ENCODE measurements around the gene NEDD4L.
"Not testable (repeated sequence)": the region's sequence is repeated elsewhere in the genome, so short reads cannot be mapped to it uniquely, and the experiment has no call there.

Gene NEDD4L

DNA sequence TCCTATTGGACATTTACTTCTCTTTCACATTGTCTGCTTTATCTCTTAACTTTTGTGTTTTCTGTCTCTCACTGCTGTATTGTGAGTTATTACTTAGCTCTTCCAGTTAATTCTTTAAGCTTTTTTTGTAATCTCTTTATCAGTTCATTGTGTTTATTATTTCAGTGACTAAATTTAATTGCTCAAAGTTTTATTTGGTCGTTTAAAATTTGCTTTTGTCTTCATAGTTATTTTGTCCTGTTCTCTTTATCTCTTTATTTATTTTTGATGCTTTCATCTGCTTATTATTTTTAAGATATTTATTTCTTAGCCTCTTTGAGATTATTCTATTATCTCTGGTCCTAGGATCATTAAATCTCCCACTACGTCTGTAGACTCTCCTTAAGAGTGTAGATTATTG is 316.3 kb downstream of the NEDD4L start:
- DNase-seq, result no peak

DNA sequence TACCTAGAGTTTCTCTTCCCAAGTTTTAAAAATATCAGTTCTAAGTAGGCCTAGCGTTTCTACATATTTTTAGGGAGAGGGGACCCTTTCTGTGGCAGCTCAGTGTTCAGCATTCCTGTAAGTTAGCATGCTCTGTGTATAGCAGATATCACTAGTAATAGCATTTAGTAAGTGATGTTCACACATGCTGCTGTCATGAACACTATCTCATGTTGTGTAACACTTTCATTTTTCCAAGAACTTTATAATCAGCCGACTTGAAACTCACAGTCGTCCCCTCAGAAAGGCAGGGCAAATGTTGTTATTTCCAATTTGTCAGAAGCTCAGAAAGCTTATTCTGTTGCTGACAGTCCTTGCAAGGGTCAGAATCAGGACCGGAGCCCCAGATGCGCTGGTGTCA is 317.2 kb downstream of the NEDD4L start:
- no peak for DNase-seq

DNA sequence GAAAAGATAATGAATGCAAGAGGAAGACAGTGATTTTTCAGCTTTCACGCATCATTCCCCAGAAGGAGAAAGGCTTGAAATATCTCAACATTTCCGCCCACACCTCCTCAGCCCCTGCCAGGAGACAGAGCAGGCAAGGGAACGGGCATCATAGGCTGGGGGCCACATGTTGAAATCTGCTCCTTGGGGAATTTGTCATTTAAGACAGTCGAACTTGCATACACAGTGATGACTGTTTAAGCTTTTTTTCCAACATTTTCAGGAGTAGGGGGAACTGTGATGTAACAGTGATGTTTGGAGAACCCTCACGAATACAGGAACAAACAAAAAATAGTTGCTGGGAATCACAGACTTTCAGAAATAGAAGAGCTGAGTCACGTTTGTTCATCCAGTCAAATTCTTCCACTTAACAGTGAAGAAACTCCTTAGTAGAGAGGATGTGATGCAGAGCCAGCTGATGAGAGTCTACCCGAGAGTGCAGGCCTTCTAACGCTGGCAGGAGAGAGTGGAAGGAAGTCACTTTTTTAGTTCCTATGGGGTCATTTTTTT is 318.1 kb downstream of the NEDD4L start:
- DNase-seq, result peak; percentile 92

DNA sequence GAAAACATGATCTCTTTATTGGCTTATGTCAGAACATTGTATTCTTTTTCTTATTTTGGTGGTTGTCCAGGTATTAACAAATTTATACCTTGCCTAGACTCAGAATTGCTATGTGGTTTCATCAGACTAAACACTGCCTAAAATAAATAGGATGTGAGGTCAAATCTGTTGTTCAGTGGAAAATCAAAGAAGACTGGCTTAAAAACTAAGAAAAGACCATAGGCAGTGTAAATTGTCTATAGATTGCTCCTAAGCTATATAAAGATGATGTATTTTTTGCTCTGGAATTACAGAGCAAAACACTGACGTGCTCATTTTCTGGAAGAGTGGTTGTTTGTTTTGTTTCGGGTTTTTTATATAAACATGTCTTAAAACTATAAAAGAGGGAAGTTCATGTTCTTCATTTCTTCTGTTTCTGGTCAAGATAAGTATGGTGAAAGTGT is 318.8 kb downstream of the NEDD4L start:
- DNase-seq, result no peak

GRCh38 chr18:58363767-58364540 is 319.9 kb downstream of the NEDD4L start:
- DNase-seq, result peak; percentile 54

DNA sequence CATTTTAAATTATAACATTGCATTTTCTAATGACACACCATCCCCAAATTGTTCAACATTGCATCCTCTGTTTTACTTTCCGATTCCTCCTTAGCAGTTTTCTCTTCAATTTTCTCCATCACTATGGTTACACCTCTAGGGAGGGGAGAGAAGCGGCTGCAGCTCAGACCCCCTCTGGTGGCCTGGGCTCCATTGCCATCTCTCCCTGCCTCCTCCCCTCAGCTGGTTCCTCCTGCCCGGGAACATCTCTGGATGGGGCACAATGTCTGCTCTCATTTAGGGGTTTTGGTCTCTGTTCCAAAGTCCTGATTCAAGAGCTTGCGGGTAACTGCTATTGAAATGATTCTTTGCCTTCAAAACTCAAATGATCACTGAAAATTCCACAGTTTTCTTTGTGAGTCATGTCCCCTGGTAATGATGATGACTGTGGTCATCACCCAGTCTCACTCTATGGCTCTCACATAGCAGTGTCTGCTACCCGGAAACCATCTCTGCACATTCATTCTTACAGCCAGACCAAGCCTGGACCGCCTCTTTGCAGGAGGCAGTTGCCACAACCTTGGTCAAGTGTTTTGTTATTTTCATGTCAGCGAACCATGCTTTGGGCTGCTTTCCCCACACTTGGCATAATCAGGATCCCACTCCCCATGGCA is 321.0 kb downstream of the NEDD4L start:
- peak; percentile 67 for DNase-seq

DNA sequence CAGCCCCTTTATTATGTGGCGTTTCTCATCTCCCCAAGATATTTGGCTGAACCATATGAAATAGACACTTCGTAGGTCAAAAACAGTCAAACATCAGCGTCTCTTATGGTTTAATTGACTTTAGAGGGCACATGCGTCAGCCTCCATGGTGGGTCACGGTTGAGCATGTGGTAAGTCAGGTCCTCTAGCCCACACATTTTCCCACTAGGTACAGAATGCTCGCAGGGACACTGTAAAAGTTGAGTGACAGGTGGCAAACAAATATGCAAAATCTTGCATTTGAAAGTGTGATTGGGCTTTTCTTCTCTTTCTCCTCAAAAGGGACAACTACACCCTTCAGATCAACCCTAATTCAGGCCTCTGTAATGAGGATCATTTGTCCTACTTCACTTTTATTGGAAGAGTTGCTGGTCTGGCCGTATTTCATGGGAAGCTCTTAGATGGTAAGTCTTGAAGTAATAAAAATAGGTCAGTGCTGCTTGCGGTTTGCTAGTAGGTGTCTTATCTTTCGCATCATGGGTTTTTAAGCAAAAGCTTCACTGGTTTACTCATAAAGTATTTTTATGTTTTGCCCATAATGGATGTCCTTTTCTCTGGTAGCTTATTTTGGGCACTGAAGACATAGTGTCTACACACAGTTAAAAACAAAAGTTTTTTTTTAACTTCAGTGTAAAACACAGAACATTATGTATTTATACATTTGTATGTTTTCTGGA is 323.6 kb downstream of the NEDD4L start:
- no peak for DNase-seq

DNA sequence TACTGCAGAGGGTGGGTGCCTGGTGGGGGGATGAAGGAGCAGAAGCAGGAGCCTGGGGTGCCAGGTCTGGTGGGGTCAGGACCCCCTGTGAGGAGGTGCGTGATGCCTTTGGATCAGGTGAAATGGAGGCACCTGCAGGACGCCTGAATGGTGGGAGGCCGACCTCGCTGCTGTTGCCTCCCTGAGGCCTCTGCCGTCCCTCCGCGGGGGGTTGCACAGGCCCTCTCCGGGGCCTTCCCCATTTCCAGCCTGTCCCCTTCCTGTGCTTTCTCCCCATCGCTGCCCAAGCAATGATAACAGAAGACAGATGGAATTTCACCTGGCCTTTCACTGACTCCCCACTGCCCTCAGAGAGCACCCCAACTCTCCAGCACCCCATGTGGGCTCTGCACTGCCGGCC is 325.6 kb downstream of the NEDD4L start:
- DNase-seq, result no peak

GRCh38 chr18:58370038-58370580 is 326.1 kb downstream of the NEDD4L start:
- no peak for DNase-seq

DNA sequence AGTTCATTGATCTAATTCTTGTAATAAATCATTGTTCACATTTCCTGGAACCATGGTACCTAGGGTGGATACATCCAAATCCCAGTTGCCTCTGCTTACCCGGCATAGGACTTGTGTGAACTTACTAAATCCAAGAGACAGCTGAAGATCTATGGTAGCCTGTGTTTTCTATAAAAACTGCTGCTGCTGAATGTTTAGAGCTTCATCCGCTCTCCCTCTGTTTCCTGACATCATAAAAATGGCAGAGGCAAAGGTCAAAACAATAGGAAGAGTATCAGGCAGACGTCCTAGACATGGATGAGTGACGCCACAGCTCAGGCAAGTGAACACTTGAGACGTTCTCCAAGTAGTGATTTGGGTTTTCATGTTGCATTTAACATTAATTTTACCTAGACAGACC is 326.6 kb downstream of the NEDD4L start:
- DNase-seq, result no peak

DNA sequence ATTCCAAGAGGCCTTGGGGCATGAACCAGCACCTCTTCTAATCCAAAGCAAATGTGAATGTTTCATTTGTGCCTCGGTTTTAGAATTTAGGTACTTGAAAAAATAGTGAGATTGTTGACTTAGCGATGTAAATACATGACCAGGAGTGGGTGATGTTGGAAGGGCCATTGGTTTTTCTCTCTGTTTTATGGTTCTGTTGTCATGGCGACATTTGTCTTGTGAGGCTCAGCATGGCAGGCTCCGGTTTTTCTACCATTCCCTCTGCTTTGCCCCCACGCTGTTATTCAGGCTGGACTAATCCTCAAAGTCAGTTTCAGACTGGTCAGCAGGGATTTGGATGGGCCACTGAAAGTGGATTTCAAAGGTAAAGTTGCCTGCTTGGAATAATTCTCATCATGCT is 329.5 kb downstream of the NEDD4L start:
- DNase-seq, result no peak

DNA sequence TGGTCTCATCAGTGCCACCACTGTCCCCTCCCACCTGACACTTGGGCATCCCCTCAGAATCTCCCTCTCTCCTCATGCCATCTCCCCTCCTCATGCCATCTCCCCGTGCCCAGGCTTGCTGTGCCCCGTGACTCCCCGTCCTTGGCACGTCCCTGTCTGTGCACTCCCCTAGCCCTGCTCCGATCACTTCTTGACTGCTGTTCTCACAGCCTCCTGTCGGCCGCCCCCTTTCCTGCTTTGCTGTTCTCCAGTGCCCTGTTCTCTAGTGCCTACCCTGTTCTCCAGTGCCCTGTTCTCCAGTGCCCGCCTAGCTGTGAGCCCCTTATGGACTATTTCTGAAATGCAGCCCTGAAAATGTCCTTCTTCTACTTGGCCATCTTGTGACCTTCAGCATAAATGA is 331.0 kb downstream of the NEDD4L start:
- DNase-seq, result no peak

DNA sequence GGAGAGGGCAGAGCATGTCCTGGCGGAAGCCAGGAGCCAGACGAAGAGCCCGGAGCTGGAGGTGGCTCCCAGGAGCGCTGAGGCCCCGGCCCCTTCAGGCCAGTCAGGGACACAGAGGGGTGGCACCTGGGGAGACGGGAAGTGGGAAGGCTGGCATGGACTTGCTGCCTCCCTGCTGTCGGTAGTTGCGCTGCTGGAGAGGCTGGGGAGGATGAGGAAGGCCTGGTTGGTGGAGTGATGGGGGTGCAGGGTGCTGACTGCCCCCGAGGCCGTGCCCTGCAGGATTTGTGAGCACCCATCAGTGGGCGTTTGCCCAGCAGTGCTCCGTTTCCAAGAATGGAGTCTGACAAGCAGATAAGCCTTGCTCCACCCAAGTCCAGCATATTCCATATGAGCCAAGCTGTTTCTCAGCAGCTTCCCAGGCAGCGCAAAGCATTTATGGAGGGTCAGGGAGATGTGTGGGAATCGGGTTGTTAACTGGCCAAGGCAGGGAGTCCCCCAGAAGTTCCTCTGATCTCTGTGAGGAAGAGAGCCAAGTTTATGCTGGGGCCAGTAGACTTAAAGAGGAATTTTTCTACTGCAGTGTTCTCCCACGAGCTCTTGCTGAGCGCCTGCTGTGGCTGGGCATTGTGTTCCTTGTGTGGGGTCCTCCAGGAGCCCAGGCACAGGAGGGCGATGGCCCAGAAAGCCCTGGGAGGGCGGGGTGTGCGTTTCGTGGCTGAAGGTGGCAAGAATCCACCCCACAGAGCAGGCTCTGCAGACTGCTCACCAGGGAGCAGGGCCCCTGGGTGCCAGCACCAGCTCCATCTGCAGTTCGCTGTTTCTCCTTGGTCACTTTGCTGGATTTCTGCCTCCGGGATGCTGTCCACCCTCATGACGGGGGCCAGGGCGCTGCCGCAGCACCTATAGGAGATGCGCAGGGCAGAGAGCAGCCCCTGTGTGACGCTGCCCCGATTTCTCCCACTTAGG is 334.7 kb downstream of the NEDD4L start:
- DNase-seq, result no peak

- no peak for DNase-seq
Measured at GRCh38 chr18:58379443-58379842, 335.4 kb downstream of the NEDD4L start.

GRCh38 chr18:58380113-58380512 is 336.1 kb downstream of the NEDD4L start:
- not testable (repeated sequence) for DNase-seq

DNA sequence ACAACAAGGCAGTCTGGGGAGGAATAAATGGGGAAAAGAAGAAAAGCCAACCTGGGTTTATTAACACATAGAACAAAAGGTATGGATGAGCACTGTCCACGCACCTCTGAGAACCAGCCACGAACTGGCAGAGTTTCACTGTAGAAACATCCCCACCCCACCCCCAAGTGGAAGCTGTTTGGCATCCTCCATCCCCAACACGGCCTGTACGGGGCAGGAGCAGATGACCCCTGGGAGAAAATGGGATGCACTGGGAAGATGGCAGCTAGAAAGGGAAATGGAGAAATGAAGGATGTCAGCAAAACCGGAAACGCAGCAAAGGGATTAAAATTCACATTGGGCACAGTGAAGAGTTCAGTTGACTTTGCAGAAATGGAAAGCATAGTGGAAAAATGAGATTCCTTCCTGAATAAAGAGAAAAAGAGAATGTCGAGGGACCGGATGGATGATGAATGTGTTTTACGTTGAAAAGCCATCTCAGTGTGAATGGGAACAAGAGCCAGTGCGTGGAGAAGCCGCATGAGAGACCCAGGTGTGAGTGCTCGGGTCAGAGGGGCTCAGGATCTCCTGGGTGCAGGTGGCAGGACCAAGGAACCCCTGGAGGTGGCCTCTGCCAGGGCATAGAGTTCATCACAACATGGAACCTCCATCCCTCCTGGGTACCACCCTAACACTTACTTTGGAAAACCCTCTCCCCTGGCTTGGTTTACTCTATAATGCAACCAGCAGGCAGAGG is 337.8 kb downstream of the NEDD4L start:
- DNase-seq, result no peak

DNA sequence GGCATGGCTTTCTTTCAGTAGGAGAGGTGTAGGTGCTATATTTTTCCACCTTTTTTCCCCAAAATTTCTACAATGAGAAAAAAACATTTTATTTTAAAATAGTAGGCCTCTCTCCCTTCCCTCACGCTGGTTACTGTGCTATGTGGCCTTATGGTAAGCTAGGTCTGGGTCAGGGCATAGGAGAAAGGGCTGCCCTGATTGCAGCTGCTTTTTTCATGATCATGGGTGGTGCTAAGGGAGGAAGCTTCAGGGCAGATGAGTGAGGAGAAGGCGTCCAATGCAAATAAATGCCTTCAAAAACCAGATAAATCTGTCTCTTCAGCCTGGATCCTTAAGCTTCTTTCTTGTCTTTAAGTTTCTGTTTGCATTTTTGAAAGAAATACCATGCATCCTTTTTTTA is 338.4 kb downstream of the NEDD4L start:
- DNase-seq, result no peak

DNA sequence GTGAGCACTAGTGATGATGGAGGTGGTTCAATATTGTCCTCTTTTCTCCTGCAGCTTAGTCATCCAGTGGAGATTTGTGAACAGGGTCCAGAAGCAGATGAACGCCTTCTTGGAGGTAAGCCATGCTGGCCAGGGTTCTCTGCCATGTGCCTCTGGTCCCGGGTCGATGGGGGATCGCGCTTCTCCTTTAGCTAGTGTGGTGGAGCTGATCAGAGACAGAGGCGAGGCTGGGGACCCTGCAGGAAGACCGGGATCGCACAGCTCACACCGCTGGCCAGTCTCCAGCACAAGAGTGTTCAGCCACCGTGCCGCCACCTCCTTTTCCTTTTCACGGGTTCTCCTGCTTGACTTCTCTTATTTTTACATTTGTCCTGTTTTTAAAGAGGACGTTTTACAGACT is 341.4 kb downstream of the NEDD4L start:
- DNase-seq, result no peak

- no peak for DNase-seq
Measured at GRCh38 chr18:58386780-58387179, 342.8 kb downstream of the NEDD4L start.

GRCh38 chr18:58387716-58388115 is 343.7 kb downstream of the NEDD4L start:
- no peak for DNase-seq

DNA sequence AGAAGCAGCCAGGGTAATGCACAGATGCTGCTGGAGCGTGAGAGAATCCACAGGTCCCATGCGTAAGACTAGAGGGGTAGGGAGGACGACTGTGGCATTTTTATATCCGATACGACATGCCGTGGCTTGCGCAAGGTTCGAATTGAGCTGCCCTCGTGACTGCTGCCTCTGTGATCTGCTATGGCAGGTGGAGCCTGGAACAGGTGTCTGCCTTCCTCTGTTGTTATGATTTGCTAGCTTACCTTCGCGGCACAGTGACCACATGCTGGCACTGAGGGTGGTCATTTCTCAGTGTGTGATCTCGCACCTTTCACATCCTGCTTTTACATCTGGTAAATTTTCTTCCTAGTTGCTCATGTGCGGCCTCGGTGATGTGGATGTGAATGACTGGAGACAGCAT is 344.7 kb downstream of the NEDD4L start:
- DNase-seq, result no peak
